Left lung (tissue), 10 donors: Measurements from ENCODE around the gene WNT9A. TPM values are rescaled to one million over a fixed set of nuclear protein-coding genes. Genes with fewer than 3 reads are reported as not detected.

ENCODE experiments used
- ATAC-seq: fragments of 200-7000 bp; cut with Tn5 transposase; one replicate; pipeline ENCODE4 v1.9.1; 2020; ENCODE audit warnings: moderate library complexity
- DNase-seq, 4 donors: peaks; one replicate each; pipeline ENCODE4 v3.0.0-alpha.2; 2013 to 2020
- H3K27ac ChIP-seq, 2 donors: fragments of 200-600 bp; sonication (generic) in 1 of 2; one replicate each; pipeline versions ENCODE4 v1.5.0 to v1.8.0; 2020 to 2021
- H3K27me3 ChIP-seq, 2 donors: fragments of 200-600 bp; sonication (generic) in 1 of 2; one replicate each; pipeline versions ENCODE4 v1.5.0 to v1.8.0; 2020 to 2021
- H3K36me3 ChIP-seq, 2 donors: fragments of 200-600 bp; sonication (generic) in 1 of 2; one replicate each; pipeline versions ENCODE4 v1.5.0 to v1.8.0; 2020 to 2021
- H3K4me1 ChIP-seq, 2 donors: fragments of 200-600 bp; one replicate each; pipeline ENCODE4 v1.8.0; 2021
- H3K4me3 ChIP-seq, 2 donors: fragments of 200-600 bp; sonication (generic) in 1 of 2; one replicate each; pipeline versions ENCODE4 v1.5.0 to v1.8.0; 2020 to 2021; ENCODE audit warnings: mild to moderate bottlenecking in 1 of 2
- H3K9me3 ChIP-seq, 2 donors: fragments of 200-600 bp; sonication (generic) in 1 of 2; one replicate each; pipeline versions ENCODE4 v1.5.0 to v1.8.0; 2020 to 2021
- intact Hi-C, 2 donors: fragments of 100-400 bp; cut with DNase I; formaldehyde crosslinking; loops; one replicate each; pipeline versions ENCODE4 v1.11.2 to v1.14.2; 2022
- polyA plus RNA-seq, 6 donors: library from polyadenylated mRNA; unstranded; fragments of 120-200 nt; gene quantifications; one replicate each; pipeline ENCODE4 v1.2.1, GENCODE V29; 2013; ENCODE audit not compliant: insufficient read length in 6 of 6
- total RNA-seq, 2 donors: library from RNA; stranded (reverse); fragmentation: NEBNext Ultra II Directional; extraction: Animal tissue kit (Norgen Biotek cat#: 25700); gene quantifications; one replicate each; pipeline ENCODE4 v1.2.1, GENCODE V29; 2021
- TF ChIP-seq, protein P1 (sequence below), 2 donors: fragments of 200-600 bp; sonication (generic) in 1 of 2; IDR thresholded peaks; one replicate each; pipeline versions ENCODE4 v1.5.0 to v1.8.0; 2021; ENCODE audit warnings: antibody characterized with exemption in 2 of 2
- donor health status: DM: no; HTN: yes; CAD: no.
- donor health status: DM: no; HTN: no; CAD: no.

Gene WNT9A
- total and polyA plus RNA-seq, 8 donors, result 2.1 to 8.5 (median 2.9) TPM

DNA sequence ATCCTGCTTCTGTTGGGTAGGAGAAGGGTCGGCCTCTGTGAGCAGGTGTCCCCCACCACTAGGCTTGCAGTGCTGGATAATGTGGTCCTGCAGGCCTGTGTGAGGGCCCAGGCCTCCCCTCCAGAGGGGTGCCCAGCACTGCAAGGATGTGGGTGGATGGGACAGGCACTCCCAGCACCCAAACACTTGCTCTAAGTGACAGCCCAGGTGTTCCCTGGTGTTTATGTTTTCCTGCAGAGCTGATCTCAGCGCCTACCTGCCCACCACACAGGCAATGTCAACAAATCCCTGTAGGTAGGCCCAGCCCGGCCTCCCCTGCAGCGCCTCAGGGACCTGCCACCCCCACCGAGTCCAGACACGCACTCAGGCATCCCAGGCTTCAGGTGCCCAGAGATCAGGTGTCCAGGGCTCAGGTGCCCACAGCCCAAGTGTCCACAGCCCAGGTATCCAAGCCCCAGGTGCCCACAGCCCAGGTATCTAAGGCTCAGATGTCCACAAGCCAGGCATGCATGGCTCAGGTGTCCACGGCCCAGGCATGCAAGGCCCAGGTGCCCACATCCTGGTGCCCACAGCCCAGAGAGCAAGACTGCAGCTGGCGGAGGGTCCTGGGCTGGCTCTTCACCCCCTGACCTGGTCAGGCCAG is 59.2 kb downstream of the WNT9A start:
- peaks cover 17 to 27% of the 10 kb centered on the region in 2 donors for H3K4me1 ChIP-seq
- H3K27me3 ChIP-seq, result peaks cover 0 to 23% of the 10 kb centered on the region in 2 donors
- ATAC-seq, result no peak
- DNase-seq, result peak in 1 of 4 donors; percentile 53
- H3K9me3 ChIP-seq, result no peaks in the 10 kb centered on the region
- H3K4me3 ChIP-seq, result no peak overlapping the region
- intact Hi-C loops, result no loop called here
- no peaks in the 10 kb centered on the region for H3K36me3 ChIP-seq
- TF ChIP-seq, protein P1, sequence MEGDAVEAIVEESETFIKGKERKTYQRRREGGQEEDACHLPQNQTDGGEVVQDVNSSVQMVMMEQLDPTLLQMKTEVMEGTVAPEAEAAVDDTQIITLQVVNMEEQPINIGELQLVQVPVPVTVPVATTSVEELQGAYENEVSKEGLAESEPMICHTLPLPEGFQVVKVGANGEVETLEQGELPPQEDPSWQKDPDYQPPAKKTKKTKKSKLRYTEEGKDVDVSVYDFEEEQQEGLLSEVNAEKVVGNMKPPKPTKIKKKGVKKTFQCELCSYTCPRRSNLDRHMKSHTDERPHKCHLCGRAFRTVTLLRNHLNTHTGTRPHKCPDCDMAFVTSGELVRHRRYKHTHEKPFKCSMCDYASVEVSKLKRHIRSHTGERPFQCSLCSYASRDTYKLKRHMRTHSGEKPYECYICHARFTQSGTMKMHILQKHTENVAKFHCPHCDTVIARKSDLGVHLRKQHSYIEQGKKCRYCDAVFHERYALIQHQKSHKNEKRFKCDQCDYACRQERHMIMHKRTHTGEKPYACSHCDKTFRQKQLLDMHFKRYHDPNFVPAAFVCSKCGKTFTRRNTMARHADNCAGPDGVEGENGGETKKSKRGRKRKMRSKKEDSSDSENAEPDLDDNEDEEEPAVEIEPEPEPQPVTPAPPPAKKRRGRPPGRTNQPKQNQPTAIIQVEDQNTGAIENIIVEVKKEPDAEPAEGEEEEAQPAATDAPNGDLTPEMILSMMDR (IDR thresholded peaks at IDR 0.05), result no peak
- H3K27ac ChIP-seq, result peak overlapping the region in 1 of 2 donors; percentile 73

DNA sequence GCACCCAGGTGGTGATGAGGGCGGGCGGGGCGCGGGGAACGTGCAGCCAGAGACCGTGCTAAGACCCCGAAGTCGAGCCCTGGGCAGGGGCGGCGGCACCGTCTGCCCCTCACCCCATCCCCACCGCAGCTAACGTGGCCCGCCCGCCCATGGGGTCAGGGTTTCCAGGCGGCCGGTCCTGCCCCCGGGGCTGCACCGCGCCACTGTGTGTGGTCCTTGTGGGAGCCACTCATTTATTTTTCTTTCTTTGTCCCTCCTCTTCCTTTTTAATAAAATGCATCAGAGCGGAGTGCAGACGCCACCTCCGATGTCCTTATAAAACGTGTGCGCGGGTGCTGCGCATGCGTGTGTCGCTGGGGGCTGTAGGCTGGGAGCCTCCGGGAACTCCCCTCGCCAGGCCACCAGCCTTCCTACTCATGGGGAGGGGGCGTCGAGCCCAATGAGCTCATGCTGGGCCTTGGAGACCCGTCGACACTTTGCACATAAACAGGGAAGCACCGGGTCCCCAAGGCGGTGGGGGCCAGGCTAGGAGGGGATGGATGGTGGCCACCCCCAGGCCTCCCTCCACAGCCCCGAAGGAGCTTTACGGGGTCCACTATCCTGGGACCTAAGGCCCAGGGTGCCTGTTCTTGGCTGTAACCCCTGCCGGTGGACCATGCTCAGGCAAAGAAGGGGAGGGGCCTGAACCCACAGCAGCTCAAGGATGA is 59.9 kb downstream of the WNT9A start:
- Histone ChIP-seq H3K4me1 (peaks cover 17 to 27% of the 10 kb centered on the region in 2 donors), H3K9me3 (no peaks in the 10 kb centered on the region), H3K27me3 (peaks cover 0 to 23% of the 10 kb centered on the region in 2 donors), H3K4me3 (peak overlapping the region; percentile 24 to 47), H3K27ac (peak overlapping the region; percentile 49 to 73), H3K36me3 (no peaks in the 10 kb centered on the region)
- ATAC-seq (peak; percentile 63), DNase-seq (peak; percentile 37 to 83 (median 65))
- TF ChIP-seq, protein P1 (IDR thresholded peaks at IDR 0.05), result no peak
- intact Hi-C loops, result no loop called here

DNA sequence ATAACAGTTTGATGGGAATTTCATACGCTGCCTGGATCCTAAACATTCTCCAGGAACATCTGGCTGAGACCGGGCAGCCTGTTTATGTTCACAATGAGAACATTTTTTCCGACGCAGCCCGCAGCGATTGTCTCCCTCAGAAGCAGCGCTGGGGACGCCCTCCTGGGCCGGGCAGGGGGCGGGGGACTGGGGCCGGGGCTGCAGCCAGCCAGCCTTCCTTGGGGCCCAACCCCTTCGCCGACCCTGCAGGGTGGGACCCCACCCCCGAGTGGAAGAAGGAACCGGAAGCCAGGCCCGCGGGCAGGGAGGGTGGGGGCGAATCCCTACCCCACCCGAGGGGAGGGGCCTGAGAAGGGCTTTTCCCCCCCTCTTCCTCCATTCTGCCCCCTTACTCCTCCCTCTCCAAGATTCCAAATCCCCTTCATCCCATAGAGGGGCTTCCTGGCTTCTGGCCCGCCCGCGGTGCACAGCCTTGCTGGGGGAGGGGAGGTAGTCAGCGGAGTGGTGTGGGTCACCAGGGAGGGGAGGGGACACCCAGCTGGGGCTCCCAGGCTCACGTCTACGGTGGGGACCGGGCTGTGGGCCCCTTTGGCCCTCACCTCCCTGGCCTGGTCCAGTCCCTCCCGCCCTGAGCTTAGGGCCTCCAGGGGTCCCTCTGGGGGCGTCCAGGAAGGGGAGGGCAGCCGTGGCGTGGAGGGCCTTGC is 60.6 kb downstream of the WNT9A start:
- Histone ChIP-seq H3K4me3 (peak overlapping the region; percentile 24 to 47), H3K27ac (peak overlapping the region; percentile 49 to 73), H3K9me3 (no peaks in the 10 kb centered on the region), H3K36me3 (no peaks in the 10 kb centered on the region), H3K4me1 (peaks cover 17 to 27% of the 10 kb centered on the region in 2 donors), H3K27me3 (peaks cover 0 to 23% of the 10 kb centered on the region in 2 donors)
- intact Hi-C loops, result no loop called here
- TF ChIP-seq, protein P1 (IDR thresholded peaks at IDR 0.05), result no peak
- DNase-seq (peak; percentile 65 to 91 (median 84)), ATAC-seq (peak; percentile 55)

DNA sequence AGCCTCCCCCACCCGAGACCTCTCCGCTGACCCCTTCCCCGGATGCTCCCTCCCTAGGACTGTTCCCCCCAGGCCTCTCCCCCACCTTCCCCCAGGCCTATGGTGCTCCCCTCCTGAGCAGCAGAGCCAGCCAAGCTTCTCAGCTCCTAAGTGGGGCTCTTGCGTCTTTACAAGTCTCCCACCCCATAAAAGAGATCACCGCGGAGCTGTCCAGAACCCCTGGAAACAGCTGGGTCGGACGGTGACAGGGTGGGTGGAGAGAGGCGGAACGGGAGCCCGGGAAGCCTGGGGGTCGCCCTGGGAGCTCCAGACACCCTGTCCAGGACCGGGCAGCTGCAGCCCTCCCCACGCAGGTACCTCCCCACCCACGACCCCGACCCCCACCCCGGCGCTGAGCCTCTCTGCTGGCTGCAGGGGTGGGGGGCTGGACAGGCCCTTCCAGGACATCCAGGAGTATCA is 61.2 kb downstream of the WNT9A start:
- H3K36me3 ChIP-seq, result no peaks in the 10 kb centered on the region
- intact Hi-C loops, result no loop called here
- ATAC-seq (no peak), DNase-seq (peak; percentile 19 to 73 (median 38))
- H3K27ac ChIP-seq, result peak overlapping the region; percentile 49 to 73
- H3K4me3 ChIP-seq, result peak overlapping the region; percentile 24 to 47
- H3K4me1 ChIP-seq, result peaks cover 17 to 27% of the 10 kb centered on the region in 2 donors
- H3K27me3 ChIP-seq, result peaks cover 0 to 23% of the 10 kb centered on the region in 2 donors
- TF ChIP-seq, protein P1 (IDR thresholded peaks at IDR 0.05), result no peak
- no peaks in the 10 kb centered on the region for H3K9me3 ChIP-seq
